ENCODE results near the gene NHS.

The NHS gene

DNA sequence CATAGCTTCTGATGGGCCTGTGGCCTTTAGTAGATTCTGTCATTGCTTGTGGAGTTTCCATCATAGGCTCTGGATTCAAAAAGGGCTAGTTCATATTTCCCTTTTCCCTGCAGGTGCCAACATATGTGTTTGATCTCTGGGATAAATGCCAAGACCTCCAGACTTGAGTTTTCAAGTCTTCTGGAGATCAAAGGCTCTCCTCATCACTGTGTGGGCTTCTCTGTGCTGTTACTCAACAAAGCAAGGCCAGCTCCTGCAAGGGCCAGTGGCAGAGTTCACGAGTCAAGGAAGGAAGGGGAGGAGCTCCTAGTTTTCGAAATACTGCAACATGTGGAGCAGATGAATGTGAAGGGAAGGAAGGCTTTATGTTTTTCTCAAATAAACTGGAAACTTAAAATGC is 299.6 kb downstream of the NHS start:
- no peak for DNase-seq (ENCODE audit: low spot score)

DNA sequence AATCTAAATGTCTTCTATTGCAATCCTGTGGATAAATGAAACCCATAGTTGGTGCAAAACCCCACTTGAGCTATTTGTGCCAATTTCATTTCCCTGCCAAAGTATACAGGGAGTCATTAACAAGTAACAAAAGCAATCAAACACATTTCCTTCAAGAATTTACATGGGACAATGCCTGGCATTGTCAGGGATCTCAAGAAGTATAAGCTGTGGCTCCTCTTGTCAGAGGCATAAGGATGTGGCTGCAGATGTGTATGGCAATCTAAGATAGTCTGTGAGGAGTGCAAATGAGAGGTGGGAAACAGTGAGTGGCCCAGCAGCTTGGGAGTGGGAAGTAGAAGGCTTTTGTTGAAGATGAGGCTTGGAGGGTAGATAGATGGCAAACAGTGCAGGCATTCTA is 304.3 kb downstream of the NHS start:
- no peak for DNase-seq (ENCODE audit: low spot score)

DNA sequence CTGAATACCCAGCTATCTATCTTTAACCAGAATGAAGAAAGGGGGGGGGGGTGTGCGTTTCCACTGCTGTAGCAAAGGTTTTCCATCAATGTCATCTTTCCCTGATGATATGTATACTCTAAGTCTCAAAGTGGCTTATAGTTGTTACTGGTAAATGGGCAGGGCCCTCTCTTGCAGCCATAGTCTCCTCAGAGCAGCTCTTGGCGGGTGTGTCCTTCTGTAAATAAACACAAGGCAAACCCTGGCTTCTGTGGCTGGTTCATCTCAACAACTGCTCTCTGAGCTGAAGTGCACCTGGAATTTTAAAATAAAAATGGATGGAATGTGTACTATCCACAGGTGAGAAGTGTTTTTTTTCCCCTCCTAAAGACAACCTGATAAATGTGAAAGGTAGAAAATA is 304.8 kb downstream of the NHS start:
- DNase-seq (ENCODE audit: low spot score), result no peak

DNA sequence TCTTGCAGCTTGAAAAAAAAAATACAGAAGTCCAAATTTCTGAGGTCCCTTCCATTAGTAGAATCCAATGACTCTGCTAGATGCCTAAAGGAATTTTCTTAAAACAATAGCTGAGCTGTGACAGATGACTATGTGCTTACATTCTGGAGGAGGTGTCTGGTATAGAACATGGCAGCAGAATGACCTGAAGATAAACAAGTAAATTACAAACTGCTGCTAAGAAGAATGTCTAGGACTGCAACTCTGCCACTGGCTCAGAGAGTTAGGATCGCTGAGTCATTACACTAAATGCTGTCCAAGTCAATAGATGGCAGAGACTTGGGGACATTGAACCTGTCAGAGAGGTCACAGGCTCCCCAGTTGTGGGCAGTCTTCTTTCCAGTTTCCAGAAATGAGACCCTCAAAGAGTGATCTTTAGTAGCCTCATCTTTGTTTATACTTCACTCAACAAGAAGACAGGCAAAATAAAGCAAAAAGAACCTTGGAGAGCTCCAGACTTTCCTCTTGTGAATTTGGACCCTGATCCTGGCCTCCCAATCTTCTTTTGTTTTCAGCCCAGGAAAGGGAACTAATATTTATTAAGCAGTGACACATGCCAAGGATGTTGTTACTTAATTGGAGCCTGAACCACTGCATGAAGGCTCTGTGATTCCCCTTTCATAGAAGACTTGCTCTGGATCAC is 305.9 kb downstream of the NHS start:
- DNase-seq (ENCODE audit: low spot score), result no peak

DNA sequence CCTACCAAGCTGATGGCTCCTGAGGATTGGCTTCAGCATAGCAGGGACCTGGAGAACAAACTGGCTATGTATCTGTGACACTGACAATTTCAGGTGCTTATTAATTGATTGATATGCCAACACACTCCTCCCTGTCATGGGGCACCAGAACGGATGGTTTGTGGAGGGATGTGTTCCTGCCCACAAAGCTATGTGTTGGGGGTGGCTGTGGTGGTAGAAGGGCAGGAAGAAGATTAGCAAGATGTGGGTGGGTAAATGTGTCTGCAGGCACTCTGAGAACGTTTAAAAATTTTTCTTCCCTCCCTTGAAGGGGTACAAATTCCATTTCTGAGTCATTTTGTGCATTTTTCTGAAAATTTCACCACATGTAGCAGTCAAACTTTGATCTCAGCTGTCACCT is 307.3 kb downstream of the NHS start:
- DNase-seq (ENCODE audit: low spot score), result no peak

DNA sequence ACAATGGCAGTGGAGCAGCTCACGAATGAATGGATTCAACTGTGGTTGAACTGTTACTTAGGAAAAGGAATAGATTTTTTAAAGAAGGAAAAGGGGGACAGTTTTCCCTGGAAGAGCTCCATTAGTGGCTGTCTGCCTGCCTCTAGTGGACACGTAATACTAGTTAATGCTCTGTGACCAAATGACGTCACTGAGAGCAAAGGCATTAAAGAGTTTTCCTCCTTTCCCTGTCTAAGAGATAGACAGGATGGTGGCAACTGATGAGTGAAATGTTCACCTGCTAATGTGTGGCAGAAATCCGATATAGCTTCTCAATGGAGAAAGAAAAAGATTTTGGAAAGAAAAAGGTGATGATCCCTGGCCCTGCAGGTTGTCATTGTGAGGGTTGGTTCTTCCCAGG is 310.0 kb downstream of the NHS start:
- DNase-seq (ENCODE audit: low spot score), result no peak

DNA sequence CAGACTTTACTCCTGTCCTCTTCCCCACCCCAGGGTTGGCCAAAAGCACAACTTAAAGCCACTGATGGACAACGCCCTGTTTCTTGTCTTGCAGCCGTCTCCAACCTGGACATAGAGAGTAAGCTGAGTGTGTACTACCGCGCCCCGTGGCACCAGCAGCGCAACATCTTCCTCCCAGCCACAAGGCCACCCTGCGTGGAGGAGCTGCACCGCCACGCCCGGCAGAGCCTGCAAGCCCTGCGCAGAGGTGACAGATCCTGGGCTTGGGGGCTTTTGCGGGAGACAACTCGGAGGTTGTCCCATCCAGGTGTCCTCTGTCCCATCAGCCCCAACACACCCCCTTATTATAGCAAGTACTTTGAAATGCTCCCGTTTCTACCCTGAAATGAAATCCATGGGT is 312.6 kb downstream of the NHS start:
- DNase-seq (ENCODE audit: low spot score), result no peak

DNA sequence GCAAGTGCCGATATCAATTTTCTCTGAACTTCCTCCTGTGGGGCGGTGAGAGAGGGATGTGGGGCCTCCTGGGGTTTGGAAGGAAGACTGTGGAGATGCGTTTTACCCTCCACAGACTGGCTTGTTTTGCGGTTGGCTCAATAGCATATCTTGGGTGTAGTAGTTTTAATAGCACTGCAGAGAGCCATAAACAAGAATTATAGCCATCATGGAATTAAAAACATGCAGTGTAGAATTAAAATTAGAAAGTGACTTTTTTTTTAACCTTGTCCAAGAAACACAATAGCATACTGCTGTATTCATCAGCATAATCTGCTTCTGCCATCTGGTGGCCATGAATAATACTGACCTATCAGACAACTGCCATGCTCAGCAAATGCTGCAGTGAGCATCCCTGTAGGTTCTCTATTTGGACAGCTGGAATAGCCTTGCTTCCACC is 315.0 kb downstream of the NHS start:
- DNase-seq (ENCODE audit: low spot score), result peak; percentile 65

DNA sequence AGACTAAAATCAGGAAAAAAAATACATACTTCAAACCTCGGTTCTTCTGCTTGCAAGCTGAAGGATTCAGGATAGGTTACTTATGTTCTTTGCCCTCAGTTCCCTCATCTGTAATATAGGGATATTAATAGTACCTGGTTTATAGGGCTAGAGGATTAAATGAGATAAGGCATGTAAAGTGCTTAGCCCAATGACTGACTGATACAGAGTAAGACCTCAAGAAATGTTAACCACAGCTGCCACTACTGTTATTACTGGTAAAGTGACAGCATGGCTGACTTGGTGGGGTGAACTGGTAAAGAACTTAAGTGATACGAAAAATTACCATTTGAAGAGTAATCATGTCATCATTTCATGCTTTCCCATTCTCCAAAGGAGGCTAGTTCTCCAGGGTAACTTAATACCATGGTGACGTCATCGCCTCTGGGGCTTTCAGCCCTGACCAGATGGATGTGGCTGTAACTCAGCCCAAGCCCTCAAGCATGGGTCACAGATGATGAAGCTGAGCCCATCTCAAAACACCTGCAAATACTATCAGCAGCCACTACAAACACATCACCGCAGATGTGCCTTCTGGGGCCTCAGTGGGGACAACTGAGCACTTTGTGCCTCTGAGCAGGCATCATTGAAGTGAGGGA is 317.8 kb downstream of the NHS start:
- no peak for DNase-seq (ENCODE audit: low spot score)

DNA sequence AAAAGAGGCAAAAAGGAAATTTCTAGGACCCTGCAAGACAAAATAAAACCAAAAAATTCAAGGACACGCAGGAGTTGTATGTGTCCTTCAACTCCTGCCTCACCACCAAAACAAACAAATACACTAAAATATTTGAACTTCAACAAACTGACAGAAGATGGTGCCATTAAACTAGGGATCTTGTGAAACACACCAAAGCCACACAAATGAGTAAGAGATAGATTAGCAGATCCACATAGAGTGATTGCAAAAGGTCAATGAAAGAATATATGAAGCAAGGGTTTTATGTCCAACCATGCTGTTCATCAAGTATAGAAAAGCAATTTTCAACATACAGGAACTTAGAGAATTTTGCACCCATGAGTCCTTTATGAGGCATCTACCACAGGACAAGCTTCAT is 322.2 kb downstream of the NHS start:
- DNase-seq (ENCODE audit: low spot score), result peak; percentile 6

DNA sequence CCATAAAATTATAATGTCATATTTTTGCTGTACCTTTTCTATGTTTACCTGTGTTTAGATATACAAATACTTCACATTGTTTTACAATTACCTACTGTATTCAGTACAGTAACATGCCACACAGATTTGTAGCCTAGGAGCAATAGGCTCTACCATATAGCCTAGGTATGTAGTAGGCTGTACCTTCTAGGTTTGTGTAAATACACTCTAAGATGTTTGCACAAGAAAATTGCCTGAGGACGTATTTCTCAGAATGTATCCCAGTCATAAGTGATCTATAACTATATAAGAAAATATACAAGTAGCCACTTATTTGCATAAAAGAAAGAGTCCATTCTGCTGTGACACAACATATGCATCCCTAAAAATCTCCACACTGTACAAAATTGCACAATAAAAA is 326.0 kb downstream of the NHS start:
- no peak for DNase-seq (ENCODE audit: low spot score)

DNA sequence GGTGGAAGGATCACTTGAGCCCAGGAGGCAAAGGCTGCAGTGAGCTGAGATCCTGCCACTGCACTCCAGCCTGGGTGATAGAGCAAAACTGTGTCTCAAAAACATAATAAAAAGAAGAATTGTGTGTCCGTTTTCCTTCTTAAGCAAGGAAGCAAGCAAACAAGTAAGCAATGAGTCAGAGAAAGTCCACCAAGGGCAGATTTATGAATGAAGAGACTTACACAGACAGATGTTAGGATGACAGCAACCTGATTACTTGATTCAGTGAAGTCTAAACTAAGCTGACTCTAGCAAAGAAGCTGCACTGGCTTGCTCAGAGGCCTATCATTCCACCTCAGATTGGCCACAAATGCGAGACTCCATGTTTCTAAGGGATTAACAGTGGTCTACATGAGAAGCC is 328.2 kb downstream of the NHS start:
- no peak for DNase-seq (ENCODE audit: low spot score)

DNA sequence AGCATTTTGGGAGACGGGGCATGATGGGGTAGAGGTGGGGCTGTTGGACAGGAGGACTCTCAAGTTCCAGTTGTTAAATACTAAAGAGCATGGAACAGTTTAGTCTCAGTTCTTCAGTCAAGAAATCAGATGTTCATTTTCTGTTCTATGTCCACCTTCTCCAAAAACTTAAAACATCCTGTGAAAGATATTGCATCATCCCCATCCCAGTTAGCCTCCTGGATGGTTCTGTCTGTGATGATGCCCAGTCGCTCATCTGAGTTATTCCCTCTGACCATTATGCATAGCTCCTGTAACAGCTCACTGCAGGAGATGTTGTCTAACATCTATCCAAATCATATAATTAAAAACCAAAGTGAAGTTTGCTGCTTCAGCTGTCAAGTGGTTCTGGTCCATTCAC is 330.2 kb downstream of the NHS start:
- DNase-seq (ENCODE audit: low spot score), result no peak

DNA sequence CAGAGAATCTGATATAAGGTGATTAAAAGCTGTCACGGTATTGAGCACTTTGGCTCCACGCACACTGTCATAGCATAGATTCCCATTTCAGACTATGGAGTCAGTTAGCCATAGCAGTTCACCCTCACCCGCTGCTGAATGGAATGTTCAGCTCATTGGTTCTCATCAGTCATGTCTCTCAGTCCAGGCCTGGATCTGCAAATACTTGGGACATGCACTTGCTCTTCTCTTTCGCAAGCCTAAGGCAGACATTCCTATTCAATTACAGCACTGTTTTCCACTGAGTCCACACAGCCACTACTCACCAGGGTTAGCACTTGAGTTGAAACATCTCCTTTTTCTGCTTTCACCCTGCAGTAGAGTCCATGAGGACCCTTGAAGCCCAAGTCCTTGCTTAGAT is 331.7 kb downstream of the NHS start:
- no peak for DNase-seq (ENCODE audit: low spot score)

DNA sequence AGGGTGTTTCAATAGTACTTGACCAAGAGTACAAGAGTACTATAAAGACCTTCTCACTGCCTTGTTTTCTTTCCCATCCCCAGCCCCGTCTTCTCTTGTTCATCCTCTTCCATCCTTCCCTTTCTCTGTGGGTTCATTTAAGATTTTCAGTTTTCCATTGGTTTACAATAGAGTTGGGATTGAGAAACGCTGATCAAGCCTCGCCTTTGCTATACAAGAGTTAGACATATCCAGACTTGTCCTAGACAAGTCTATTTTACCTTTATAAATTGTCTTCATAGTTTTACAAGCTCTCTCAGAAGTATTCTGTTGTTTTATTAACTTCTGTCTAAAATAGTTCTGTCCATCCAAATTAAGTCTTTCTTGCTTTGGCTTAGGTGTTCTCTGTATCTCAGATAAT is 332.7 kb downstream of the NHS start:
- no peak for DNase-seq (ENCODE audit: low spot score)

DNA sequence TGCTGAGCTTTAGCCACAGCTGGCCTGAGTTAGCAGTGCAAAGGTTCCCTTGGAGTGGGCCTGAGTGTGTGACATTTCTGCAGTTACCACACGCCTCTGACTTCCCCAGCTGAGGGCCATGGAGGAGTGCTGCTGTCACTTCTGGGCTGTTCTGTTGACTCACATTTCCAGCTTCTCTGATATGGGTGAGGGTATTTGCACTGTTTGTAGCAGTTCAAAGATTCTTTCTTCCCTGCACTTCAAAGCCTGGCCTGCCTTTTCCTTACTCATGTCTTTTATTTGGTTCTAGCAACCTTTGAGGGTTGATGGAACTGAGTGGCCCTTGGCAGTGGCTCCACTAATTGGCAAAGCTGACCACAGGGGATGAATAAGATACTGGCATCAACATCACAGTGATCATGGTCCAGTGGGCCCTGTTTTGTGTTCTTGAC is 335.9 kb downstream of the NHS start:
- no peak for DNase-seq (ENCODE audit: low spot score)

DNA sequence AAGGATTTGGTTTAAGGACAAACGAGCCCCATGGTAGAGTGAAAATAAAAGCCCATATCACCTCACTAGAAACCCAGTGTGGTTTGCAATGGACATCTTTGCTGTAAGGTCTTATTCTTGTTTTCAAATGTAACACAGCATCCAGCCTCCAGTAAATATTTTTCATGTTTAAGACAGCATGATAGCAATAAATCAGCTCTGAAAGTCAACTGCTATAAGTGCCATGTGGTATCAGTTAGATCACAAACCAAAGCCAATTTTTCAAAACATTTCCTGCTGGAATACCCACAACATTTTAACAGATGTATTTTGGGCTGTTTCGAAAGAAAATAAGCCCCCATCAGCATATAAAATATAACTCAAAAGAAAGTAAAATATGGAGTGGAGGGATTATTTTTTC is 338.3 kb downstream of the NHS start:
- no peak for DNase-seq (ENCODE audit: low spot score)

DNA sequence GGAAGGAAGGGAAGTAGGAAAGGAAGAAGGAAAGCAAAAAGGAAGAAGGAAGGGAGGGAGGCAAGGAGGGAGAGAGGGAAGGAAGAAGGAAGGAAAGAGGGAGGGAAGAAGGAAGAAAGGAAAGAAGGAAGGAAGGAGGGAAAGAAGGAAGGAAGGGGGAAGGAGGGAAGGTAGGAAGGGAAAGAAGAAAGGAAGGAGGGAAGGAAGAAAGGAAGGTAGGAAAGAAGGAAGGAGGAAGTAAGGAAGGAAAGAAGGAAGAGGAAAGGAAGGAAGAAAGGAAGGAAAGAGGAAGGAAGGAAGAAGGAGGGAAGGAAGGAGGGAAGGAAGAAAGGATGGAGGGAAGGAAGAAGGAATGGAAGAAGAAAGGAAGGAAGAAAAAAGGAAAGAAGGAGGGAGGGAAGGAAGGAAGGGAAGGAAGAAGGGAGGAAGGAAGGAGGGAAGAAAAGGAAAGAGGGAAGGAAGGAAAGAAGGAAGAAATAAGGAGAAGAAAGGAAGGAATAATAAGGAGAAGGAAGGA is 343.7 kb downstream of the NHS start:
- DNase-seq (ENCODE audit: low spot score), result no peak

DNA sequence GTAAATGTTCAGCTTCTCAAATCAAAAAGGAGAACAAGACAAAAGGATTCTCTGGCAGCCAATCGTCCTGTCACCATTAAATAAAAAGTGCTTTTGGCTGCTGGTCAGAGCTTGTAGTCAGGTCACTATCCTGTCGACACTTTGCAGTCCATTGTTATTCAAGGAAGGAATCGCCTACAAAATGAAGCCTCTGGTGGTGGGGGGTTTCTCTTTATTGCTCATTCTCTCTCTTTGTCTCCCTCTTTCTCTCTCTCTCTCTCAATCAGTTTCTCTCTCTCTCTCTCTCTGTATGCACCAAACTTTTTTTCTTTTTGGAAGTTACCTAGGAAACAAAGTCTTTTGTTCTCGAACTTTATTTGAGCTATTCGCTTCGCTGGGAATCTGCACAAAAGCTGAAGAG is 344.7 kb downstream of the NHS start:
- DNase-seq (ENCODE audit: low spot score), result no peak

DNA sequence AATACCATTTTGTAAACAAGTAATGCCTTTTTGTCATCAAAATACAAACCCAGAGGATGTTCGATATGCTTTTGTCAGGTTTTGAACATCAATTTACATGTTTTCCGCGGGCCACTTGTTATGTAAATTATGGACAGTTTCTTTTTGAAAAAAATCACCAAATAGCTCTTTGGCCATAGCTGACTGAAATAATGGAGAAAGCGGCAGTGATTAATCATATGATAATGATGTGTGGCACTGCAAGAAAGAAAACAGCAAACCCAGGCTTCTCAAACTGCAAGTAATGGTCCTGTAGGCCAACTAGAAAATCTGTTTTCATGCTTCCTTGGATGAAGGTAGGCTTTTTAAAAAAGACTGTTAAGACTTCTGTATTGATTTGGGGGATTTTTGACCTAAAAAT is 346.7 kb downstream of the NHS start:
- no peak for DNase-seq (ENCODE audit: low spot score)

DNA sequence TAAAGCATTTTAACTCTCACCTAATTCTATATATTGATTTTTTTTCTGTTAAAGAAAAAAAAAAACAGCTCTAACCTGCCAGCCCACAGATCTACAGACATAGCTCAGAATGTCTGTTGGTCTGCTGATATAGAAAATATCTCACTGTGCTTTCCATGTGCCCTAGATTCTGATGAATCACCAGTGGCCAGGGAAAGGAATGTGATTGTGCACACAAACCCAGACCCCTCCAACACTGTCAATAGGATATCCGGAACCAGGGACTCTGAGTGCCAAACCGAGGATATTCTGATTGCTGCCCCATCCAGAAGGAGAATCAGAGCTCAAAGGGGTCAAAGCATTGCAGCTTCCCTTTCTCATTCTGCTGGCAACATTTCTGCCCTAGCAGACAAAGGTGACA is 350.2 kb downstream of the NHS start:
- DNase-seq (ENCODE audit: low spot score), result no peak

DNA sequence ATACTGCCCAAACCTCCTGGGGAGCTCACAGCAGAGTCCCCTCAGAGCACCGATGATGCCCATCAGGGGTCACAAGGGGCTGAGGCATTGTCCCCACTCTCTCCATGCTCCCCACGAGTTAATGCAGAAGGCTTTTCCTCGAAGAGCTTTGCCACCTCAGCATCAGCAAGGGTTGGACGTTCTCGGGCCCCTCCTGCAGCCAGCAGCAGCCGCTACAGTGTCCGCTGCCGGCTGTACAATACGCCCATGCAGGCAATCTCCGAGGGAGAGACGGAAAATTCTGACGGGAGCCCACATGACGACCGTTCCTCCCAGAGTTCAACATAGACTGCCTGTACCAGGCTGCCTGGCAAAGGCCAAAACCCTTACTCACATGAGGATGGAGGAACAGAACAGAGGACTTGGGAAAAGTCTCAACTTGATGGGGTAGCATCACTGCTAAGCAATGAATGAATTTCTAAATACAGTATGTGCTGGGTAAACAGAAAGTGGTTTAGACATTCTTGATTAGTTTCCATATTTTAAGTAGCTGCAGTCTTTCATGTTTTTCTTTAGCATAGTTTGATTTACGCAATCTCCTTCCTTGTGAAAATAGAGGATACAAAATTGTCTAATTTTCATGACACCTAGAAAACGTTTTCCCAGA is 357.3 kb downstream of the NHS start:
- DNase-seq (ENCODE audit: low spot score), result no peak

DNA sequence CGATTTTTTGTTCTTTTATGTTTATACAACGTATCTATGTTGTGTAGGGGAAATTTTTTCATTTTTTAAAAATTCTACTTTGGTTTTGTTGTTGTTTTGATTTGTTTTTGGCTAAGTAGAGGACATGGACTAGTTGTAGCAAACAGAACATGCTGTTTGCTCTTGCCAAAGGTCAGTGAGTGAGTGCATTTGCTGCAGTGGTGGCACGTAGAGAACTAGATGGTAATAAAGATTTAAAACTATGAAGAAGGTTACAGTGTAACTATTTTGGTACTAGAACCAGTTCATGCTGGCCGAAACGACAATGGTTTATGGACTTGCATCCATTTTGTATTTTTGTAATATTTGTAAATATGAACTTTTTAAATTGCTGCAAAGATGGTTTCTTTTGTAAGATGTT is 360.4 kb downstream of the NHS start:
- peak; percentile 1 for DNase-seq (ENCODE audit: low spot score)

DNA sequence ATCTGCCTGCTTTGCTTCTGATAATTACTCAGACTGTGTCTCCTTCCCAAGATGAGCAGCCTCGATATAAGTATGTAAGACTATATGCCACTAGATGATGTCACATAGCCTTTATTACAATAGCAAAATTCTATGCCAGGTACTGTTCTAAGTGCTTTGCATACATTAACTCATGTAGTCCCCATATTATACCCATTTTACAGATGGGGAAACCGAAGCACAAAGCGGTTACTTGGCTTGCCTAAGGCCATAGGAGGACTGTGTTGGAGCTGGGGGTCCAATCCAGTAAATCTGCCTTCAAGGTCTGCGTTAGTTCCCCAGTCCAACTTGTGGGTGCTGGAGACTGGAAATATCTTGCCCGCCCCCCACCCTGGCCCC is 361.5 kb downstream of the NHS start:
- no peak for DNase-seq (ENCODE audit: low spot score)

Data from cerebellar cortex (tissue), 1 donor.